NCI-H2227 (cell line): ENCODE results near the gene CC2D1A.

Source experiments
- DNase-seq: peaks from one replicate; lab custom pipeline; 2025; ENCODE audit not compliant: unreplicated experiment; lab: John Stamatoyannopoulos, UW

The CC2D1A gene

GRCh38 chr19:13876834-13877233 is 29.2 kb upstream of the CC2D1A start, which contains the start of gene NANOS3:
NANOS3 (plus strand) TSS chr19:13877134; CDS start chr19:13877249, 115 bp downstream.
- no peak for DNase-seq

DNA sequence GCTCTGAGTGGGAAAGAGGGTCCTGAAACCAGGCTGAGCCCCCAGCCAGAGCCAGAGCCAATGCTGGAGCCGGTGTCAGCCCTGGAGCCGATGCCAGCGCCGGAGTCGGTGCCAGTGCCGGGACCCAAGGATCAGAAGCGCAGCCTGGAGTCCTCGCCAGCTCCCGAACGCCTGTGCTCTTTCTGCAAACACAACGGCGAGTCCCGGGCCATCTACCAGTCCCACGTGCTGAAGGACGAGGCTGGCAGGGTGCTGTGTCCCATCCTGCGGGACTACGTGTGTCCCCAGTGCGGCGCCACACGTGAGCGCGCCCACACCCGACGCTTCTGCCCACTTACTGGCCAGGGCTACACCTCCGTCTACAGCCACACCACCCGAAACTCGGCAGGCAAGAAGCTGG is 28.7 kb upstream of the CC2D1A start:
- DNase-seq = no peak

DNA sequence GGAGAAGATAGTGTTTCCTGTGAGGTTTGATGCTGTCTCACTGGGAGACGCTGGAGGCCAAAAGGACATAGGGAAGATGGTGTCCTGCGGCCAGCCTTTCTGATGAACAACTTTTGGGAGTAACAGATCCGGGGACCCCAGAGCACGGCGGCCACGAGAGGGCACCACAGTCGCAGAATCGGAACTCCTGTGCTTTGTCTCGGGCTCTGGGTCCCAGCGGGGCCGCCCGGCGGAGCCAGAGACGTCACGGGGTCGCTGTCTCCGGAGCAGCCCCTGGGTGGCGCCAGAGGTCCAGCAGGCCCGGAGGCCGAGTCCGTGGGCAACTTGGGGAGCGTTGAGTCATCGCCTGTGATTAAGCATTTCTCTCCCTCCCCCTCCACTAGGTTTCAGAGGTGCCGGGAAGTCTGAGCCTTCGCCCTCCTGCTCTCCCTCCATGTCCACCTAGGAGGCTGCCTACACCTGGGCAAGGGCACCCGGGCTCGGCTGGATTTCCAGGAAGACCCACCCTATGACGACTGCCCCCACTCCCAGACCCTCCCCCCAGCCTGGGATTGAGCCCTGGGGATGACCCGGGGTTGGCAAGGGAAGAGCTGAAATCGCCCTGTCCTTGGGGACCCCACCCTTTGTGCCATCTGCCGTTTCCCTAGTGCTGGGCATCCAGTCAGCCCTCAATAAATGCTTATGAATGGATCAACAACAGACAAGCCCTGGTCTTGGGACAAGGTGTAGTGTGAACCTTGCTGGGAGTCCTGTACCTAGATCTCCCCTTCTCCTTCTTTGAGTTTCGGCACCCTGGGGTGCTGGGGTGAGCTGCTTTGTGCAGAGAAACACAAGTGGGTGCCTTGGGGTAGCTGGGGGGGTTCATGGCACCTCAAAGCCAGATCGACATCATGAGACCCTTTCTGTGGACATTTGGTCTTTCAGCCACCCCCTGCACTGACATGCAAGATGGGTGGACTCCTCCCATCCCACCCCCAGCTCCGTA is 25.6 kb upstream of the CC2D1A start:
- peak; percentile 91 for DNase-seq

DNA sequence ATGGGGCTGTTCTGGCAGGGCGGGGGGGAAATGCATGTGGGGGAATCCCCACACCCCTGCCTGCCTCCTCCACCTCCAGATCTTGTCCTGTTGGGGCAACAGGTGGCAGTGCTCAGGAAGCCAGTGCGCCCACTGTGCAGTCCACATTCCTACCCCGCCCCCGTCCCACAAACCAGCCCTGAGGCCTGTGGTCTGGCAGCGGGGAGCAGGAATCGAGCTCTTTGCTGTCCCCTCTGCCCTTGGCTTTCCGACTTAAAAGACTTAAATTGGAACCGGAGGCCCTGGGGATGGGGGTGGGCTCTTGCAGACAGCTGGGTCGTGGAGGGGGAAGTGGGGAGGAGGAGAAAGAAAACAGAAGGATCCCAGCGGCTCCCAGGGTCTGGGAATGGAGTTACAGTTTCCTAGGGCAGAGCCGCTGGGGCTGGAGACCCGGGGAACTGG is 24.7 kb upstream of the CC2D1A start:
- no peak for DNase-seq

GRCh38 chr19:13881692-13882418 is 24.1 kb upstream of the CC2D1A start:
- DNase-seq = no peak

DNA sequence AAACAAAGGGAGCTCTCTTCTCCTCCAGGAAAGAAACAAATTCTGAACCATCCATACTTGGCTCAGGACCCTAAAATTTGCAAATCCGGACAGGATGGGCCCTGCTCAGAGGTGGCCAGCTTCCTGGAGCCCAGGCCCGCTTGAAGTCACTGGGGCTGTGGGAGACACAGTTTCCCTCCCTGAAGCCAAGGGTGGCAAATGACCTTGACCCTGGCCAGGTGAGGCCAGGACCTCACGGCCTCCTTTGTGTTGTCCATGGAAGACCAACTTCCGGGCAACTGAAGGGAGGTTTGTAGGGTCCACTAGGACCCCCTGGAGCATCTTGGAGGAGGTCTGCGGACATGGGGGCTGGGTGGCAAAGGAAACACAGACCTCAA is 23.6 kb upstream of the CC2D1A start:
- DNase-seq = no peak

GRCh38 chr19:13882836-13883235 is 23.2 kb upstream of the CC2D1A start:
- no peak for DNase-seq

- no peak for DNase-seq
Observed at GRCh38 chr19:13883516-13884064, 22.4 kb upstream of the CC2D1A start.

DNA sequence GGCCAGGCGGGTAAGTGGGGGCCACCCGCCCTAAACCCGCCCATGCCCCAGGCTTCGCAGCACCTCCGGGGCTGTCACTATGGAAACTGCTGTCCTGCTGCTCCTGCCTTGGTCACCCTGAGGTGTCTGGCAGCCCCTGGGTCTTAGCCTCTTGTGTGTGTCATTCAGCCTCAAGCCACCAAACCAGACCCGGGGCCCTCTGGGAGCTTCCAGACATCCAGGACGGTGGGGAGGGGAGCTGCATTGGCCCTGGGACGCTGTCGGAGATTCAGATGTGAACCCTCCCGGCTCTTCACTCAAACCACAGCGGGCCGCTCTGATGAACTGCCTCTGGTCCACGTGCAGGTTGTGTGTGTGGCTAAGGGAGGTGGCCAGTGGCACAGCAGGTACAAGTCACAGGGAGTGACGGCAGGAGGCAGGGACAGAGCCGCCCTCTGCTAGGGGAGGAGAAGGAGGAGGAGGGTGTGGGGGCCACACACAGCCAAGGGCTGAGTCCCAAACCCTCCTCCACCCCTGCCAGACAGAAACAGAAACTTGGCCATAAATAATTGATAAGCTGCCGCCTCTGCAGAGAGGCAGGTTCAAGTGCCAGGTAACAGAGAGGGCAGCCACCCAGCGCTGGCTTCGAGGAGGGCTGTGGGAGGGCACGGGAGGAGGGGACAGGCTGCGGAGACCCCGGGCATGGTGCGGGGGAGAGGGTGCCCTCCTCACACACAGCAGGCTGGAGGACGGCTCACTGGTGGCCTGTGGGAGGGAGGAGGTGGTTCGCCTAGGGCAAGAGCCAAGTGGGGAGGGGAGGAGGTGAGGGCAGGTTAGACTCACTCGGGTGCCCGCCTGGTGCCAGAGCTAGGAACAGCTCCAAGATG is 21.0 kb upstream of the CC2D1A start:
- DNase-seq = no peak

DNA sequence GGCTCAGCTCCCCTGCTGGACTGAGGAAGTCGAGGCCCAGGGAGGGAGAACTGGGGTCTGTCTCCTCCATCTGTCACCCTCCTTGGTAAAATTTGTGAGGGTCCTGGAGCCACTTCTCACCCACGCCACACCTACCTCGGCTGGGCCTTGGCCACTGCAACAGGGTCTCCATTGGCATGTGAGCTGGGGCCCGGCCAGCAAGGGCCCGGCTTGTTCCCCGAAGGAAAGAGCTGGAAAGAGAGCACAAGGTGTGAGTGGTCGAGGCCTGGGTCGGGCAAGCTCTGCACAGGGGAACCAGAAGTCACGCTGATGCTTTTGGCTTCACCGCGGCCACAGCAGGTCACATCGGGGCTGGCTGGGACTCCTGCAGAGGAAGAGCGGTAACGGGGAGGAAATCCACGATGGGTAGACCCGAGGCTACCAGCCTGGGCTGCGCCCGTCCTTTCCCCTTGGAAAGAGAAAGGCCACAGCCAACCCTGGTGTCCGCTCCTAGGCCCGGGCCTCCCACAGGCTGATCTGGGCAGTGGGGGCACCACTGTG is 20.1 kb upstream of the CC2D1A start:
- DNase-seq = no peak

GRCh38 chr19:13887018-13887436 is 19.0 kb upstream of the CC2D1A start:
- no peak for DNase-seq

GRCh38 chr19:13887517-13887916 is 18.5 kb upstream of the CC2D1A start:
- DNase-seq = no peak

DNA sequence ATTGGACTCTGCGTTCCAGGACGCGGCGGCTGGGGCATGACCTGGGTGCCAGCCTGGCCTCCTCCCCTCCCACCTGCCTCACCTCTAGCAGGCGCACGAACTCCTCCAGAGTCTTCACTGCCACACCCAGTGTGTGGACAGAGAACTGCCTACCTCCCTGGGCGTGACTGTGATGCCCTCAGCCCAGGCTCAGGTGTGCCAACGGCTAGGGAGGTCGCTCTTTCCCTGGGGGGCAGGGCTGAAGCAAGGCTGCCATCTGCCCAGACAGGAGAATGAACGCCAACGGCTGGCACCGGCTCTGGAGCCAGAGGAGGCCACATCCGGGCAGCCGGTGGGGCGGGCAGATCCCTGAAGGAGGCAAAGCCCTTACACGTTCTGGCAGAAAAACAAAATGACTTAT is 17.7 kb upstream of the CC2D1A start:
- no peak for DNase-seq

DNA sequence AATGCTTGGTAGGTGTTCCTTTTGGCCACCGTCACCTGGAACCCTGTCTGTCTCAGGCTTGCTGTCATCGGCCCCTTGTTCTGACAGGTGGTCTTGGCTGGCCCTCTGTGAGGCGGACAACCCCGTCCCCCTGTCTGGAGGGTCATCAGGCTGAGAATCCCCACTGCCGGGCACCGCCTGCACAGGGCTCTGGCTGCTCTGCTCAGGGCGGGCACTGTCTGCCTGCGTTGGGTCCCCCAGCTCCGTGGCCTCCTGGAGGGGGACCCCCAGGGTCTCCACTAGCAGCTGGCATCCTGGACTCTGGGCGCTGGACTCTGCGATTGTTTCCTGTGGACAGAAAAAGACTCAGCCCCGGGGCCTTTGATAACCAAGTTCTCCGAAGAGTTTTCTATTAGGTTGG is 15.9 kb upstream of the CC2D1A start:
- DNase-seq = no peak

- no peak for DNase-seq
Observed at GRCh38 chr19:13892870-13893269, 13.1 kb upstream of the CC2D1A start.

DNA sequence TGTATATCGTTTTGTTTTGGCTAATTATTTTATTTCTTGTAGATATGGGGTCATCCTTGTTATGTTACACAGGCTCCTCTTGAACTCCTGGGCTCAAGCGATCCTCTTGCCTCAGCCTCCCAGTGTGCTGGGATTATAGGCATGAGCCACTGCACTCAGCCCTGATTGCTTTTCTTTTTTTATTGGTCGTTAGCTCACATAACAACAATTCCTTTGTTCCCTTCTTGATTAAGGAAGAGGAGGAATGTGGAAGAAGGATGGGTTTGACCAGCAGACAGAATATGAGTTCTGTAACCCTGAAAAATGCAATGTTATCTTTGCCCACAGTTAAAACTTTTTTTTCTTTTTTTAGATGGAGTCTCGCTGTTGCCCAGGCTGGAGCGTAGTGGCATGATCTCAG is 11.4 kb upstream of the CC2D1A start:
- DNase-seq = no peak

DNA sequence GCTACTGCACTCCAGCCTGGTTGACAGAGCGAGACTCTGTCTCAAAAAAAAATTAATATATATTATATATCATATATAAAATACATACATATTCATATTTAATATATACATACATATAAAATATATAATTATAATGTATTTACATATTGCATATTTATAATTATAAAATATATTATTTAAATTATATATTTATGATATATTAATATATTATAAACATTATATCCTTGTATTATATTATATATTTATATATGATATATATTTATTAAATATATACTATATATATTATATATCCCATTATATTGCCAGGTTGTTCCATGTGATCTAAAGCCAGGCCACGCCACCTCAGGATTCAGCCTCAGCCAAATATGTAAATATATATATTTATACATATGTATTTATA is 9.8 kb upstream of the CC2D1A start:
- no peak for DNase-seq

- no peak for DNase-seq
Observed at GRCh38 chr19:13899393-13899792, 6.6 kb upstream of the CC2D1A start.

DNA sequence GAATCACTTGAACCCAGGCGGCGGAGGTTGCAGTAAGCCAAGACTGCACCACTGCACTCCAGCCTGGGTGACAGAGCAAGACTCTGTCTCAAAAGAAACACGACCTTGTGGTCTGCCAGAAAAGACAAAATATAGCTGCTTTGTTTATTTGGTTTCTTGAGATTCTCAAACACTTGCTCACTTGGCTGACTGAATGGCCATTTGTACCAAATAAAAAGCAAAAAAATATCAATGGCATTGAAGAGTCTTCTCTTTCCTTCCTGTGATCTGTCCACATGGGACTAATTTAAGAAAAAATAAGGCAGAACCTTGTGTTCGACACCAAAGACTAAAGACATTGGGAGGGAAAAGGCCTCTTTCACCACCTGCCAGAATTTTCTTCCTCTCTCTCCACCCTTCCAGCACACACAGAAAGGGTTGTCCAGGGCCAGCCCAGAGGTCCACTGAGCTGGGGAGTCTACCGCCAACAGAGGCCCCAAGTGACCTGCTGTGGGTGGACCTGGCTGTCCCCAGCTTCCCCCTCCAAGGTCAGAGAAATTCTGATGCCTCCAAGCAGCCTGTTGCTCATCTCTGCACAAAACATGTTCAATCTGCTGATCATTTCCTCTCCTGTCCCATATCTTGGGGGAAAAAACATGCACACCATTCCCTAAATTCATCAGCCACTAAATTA is 6.0 kb upstream of the CC2D1A start:
- no peak for DNase-seq

GRCh38 chr19:13902993-13903555 is 2.9 kb upstream of the CC2D1A start:
- DNase-seq = no peak
